ENCODE results near the gene NRXN2. TPM values are rescaled to one million over a fixed set of nuclear protein-coding genes. Genes with fewer than 3 reads are reported as not detected.

The NRXN2 gene
- total RNA-seq, 1 donor, result 1.6 TPM

DNA sequence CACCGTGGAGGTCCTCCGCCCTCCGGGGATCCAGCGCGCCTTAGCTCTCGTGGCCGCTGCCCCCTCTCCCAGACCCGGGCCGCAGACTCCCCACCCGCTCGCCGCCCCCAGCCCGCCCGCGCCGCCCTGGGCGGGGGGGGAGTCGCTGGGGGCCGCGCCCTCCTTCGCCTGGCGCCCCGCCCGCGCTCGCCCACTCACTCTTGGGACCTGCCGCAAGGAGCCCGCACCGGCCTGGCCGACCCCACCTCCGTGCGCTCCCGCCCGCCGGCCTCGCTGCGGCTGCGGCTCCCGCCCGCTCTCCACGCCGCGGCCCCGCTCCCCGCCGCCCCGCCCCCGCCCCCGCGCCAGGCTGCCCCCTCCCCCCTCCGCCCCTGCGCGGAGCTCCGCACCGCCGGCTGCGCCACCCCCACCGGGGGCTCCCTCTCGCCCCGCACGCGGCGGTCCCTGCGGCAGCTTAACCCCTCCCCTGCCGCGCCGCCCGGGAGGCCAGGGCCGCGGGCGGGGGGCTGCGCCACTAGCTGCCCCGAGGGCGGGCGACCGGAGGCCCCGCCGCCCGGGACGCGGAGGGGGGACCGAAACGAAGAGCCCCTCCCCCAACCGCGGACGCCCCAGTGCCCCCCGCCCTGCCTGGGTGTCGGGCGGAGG lies 21.7 kb upstream of the NRXN2 start:
- peak in 1 of 3 donors; percentile 40 for DNase-seq (ENCODE audit: low read depth in 2 of 3, low spot score in 2 of 3)

DNA sequence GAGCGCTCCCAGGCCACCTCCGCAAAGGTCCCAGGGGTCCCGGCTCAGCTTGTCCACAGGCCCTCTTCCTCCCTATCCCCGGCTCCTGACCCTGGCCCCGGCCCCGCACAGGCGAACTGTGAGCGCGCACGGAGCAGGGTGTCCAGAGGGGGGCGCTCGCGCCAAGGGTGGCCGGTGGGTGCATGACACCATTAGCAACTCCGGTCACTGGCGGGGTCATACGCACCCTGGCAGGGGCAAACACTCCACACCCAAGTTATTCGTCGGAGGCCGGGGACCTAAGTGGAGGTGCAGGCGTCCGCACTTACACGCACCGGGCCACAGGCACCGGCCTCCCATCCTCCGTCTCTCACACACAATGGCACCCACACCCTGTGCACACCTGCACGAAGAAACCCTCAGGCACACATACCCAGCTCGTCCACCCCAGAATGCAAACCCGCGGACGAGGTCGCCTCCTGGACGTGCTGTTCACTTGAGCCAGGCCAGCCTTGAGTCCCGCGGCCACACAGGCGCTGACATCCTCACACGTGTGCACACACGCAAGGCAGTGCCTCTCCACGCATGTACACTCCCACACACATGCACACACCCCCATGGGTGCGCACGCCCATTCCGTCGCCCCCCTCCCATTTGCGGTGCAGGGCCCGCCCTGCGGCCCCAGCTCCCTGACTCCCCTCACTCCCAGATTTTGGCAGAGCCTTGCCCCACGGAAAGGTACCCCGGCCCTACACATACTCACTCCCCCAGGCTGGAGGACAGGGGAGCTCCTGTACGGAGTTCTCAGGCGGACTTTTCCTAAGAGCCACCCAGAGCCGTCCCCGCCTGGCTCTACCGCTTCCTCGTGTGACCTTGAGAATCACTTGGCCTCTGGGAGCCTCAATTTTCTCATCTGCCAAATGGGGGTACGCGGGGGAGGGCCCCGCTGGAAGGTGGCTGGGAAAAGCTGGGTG lies 20.9 kb upstream of the NRXN2 start, which contains the start of gene RASGRP2:
TSS of gene RASGRP2 (minus strand) at position 552 of the 953 bp plus-strand sequence. CDS start 1,276 bp downstream, outside the sequence.
- DNase-seq (ENCODE audit: low read depth in 2 of 3, low spot score in 2 of 3), result peak; percentile 79 to 90 (median 85)

DNA sequence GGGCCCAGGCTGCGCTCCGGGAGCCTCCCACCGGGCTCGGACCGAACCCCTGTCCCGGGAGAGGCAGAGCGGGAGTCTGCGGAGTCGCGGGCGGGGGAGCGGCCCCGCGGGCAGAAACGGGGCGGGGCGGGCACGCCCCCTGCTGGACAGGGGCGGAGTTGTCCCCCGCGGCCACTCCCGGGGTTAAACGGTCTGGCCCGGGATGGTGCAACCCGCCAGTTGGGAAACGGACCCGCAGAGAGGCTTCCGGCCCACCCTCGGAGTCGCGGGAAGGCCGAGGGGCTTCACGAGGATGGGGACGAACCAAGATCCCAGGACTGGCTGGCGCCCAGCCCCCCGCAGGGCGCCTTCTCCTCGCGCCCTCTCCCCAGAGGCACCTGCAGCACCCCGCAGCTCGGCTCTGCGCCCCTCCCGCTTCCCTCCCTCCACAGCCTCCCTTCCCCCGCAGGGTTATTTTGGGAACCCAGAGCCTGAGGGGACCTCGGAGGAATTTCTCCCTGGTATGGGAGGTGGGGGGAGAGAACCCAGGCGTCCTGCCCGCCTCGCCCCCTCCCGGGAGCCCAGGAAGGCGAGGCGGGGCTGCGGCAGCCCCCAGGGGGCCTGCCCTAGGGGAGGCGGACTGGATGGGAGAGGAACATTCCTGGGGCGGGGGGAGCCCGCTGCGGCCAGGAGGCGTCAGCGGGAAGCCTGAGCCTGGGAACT lies 20.0 kb upstream of the NRXN2 start:
- DNase-seq (ENCODE audit: low read depth in 2 of 3, low spot score in 2 of 3), result peak; percentile 59 to 75 (median 68)

DNA sequence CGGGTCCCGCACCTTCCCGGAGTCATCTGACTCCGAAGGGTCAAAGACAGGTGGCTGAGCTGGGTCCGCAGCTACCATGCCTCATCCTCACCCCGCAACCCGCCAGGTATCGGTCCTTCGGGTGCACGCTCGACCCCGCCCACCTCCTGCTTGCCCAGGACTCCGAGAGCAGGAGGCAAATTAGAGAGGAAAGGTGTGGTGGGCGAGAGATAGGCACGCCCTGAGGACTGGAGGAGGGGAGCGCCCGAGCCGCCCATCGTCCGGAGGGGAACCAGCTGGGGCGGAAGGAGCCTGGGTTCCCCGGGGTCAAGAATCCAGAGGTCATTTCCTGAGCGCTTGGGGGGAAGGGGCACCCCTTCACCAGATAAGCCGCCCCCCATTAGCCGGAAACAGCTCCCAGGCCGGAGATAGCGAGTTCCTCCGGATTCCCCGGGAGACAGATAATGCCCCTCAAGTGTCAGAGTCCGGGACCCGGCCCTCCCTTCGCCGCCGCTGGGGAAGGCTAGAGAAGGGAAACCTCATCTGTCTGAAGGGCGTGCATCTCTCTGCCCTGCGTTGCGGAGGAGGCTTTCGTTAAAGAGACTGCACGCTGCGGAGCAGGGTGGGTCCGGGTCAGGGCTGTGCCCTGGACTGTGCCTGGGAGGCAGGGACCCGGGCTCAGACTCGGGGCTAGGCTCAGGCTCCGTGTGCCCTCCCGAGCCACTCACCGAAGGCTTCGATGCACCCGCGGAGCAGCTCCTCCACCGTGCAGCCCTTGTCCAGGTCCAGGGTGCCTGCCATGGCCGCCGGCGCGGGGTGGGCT lies 19.3 kb upstream of the NRXN2 start:
- peak in 2 of 3 donors; percentile 33 for DNase-seq (ENCODE audit: low read depth in 2 of 3, low spot score in 2 of 3)

DNA sequence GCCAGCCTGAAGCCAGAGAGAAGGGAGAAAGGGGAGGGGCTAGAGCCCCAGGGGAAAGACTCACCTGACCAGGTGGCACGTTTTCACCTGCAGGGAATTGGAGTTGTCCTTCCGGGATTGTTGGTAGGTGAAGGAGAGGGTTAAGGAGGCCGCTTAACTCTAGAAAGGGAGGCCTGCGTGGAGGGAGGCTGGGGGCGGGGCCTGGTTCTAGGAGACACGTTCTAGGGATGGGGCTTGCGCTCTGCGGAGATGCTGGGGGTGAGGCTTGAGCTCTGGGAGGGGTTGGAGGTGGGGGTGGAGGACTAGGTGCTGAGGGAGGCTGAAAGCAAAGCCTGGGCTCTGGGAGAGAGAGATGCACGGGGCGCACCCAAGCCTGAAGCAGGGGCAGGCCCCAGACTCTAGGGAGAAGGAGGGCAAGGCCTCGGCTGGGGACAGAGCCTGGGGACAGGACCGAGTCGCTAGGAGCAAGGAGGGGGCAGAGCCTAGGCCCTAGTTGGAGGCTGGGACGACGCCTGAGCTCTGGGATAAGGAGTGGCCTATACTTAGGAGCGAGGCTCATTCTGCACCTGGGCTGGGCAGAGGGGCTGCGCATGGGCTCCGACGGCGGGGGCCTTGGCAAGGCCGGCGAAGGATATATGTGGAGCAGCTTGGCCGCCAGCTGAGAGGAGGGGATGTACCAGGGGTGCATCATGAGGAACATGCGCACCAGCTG lies 18.5 kb upstream of the NRXN2 start:
- no peak for DNase-seq (ENCODE audit: low read depth in 2 of 3, low spot score in 2 of 3)

DNA sequence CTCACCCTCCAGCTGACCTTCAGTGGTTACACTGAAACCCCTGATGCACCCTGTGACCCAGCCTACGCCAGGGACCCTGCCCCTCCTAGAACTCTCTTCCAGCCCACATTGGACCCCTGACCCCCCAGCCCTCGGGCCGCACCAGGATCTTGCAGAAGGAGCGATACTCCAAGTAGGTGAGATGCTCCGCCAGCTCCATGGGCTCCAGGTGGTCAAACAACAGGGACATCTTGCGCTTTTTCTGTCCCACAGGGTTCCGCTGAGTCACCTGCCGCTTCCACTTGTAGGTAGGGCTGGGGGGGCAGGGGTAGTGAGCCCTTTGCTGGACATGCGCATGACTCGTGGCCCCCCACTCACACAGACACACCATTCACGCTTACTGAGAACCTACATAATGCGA lies 16.9 kb upstream of the NRXN2 start:
- DNase-seq (ENCODE audit: low read depth in 2 of 3, low spot score in 2 of 3), result no peak

DNA sequence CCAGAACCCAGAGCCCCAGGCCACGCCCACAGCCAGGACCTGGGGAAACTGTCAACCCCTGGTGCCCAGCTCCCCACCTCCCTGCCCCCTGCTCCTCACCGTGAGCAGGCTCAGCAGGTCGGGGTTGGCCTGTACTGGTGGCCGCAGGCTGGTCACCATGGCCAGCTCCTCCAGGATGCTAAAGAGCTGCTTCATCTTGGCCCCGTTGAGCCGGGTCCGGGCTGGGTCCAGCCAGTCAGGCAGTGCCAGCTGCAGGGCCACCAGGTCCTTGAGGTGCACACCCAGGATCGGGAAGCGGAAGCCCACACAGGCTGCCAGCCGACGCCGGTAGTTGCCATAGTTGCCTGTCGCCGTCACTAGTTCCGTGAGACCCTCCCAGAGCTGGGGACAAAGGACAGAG lies 13.7 kb upstream of the NRXN2 start:
- DNase-seq (ENCODE audit: low read depth in 2 of 3, low spot score in 2 of 3), result no peak

DNA sequence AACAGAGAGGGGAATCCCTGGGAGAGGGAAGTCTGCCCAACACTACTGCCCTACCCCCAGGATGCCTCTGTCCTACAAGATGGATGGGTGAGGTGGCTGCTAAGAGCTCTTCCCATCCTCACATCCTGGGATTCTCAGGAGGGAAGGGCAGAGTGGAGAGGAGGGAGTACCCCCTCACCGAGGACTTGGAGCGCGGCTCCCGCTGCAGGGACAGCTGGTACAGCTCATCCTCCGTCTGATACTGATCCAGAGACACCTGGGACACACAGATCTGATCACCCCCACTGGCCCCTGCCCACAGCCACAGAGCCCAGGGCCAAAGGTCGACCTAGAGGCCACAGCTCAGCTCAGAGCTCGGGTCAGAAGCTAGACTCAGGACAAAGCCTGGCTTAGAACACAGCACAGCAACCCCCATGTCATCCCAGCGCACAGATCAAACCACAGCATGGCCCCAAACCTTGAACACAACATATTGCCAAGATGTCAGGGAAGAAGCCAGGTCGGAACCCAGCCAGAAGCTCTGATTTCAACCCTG lies 12.8 kb upstream of the NRXN2 start:
- DNase-seq (ENCODE audit: low read depth in 2 of 3, low spot score in 2 of 3), result no peak

DNA sequence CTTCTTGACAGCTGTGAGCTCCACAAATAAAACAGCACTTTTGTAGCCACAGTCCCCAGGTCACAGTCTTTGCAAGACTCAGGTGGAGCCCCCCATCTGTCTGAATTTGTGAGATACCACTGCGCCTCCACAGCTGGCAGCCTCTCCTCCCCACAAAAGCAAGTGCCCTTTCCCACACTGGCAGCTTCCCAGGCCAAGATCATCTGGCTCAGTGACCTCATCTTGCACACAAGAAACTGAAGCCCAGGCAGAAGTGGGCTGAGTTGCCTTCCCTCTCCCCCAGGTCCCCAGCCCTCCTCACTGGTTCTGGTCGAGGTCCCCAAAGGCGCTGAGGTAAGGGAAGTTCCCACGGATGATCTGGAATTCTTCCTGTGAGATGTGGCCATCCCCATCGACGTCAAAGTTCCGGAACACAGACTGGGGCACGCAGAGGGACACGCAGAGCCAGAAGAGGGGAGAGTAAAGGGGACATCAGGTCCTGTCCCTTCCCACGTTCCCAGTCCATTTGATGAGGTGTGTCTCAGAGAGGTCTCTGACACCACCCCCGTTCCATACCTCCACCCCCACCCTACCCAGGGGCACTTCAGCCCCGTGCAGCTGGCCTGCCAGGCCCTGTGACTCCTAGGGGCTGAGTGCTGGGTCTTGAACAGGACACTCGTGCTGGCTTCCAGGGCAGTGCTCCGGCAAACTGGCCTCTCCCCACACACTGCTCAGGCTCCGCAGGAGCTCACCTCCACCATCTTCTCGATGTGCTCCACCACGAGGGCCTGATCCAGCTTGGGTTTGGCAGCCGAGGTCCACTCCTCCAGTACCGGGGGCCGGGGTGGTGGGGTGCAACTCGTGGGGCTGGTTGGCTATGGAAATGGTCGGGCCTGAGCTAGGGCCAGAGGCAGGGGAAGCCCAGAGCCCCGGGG lies 12.1 kb upstream of the NRXN2 start:
- DNase-seq (ENCODE audit: low read depth in 2 of 3, low spot score in 2 of 3), result no peak

DNA sequence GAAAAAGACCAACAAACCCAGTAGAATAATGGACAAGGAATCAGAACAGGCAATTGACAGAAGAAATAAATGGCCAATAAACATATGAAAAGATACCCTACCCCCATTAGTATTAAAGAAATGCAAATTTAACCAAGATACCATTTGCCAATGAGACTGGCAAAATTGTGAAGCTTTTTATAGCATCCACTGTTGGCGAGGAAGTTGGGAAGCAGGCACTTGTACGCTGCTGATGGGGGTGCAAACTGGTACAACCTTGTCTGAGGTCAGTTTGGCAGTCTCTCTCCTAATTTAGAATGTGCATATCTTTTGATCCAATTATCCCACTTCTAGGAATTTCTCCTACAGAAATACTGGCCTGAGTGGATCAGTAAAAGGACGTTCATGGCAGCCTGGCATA lies 8.6 kb upstream of the NRXN2 start:
- DNase-seq (ENCODE audit: low read depth in 2 of 3, low spot score in 2 of 3), result no peak

DNA sequence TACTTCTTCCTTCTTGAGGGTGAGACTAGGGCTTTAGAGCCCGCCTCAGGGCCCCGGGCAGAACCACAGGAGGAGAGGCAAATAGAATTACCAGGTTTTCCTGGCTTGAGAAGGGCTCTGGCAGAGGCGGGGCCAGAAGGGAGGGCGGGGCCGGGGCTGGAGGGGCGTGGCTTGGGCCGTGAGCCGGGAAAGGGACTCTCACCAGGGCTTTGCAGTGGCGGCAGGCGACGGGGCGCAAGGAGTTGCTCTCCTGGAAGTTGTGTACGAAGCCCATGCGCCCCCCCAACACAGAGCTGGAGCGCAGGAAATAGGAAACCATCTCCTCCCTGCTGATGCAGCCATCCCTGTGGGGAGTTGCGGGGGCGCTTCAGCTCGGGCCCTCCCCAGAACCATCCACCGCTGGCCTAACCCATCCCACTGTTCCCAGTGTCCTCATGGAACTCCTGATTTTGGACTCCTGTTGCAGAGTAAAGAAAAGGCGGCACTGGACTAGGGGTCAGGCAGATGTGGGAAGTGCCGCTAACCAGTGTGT lies 6.9 kb upstream of the NRXN2 start:
- DNase-seq (ENCODE audit: low read depth in 2 of 3, low spot score in 2 of 3), result no peak

DNA sequence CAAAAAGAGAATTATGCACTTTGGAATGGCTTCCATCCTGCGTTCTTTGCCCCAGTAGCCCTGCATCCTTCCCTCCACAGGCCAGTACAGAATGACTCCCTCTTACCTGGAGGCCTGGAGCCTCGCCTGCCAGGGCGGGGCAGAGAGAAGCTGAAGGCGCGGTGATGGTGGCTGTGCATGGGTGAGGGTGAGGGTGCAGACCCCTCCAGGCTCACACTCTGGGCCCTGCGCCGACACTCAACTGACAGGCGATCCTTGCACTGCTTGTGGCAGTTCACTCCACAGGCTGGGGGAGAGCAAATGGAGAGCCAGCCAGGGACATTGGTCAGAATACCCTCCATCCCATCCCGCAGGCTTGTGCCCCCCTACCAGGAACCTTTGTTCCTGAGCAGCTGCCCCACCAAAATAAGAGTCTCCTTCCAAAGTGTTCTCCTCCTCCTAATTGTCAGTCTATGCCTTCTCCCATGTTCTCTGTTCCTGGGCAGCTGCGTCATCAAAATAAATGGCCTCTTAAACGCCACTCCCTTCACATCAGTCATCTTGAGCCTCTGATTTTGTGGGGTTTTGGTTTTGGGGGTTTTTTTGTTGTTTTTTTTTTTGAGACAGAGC lies 5.9 kb upstream of the NRXN2 start:
- no peak for DNase-seq (ENCODE audit: low read depth in 2 of 3, low spot score in 2 of 3)

DNA sequence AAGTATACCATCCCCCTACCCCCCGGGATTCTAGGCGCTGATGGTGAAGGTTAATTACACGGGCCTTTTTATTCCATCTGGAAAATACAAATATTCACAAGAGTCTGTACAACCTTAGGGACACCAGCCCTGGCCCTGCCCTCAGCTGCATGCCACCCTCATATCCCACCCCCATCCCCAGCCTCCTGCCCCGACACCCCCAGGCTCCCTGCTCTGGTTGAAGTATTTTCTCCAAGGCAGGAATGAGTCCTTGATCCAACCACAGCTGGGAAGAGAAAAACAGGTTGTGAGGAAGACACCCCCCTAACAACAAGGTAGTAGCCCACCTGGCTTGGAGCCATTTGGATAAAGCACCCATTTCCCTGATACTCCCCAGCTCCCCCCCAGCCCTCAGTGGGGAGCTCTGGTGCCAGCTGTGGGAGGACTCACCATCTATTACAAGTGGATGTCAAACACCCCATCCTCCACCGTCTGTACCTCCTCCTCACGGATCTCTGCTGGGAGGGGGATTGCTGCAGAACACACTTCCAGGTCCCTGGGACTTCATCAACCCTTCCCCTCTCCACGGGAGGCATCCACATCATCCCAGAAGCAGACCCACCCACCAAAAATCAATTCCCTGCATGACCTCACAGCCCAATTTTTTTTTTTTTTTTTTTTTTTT lies 4.0 kb upstream of the NRXN2 start:
- no peak for DNase-seq (ENCODE audit: low read depth in 2 of 3, low spot score in 2 of 3)

DNA sequence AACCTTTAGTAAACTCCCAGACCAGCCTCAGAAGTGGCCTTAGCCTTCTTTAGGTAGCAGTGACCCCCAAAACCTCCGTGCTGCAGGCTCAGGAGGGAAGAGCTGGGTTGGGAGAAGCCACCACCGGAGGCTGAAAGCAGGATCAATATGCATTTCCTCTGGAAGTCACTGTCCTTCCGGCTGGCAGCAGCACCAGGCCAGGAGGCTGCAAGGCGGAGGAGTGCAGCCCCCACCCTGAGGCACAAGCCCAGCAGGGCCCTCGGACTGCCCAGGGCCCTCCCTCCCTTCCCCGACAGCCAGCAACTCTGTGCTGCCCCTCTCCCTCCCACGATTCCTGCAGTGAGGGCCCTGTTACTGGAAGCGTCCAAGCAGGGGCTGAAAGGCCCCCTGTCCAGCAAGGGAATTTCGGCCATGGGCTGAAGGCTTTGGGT lies 3.2 kb upstream of the NRXN2 start:
- DNase-seq (ENCODE audit: low read depth in 2 of 3, low spot score in 2 of 3), result no peak

DNA sequence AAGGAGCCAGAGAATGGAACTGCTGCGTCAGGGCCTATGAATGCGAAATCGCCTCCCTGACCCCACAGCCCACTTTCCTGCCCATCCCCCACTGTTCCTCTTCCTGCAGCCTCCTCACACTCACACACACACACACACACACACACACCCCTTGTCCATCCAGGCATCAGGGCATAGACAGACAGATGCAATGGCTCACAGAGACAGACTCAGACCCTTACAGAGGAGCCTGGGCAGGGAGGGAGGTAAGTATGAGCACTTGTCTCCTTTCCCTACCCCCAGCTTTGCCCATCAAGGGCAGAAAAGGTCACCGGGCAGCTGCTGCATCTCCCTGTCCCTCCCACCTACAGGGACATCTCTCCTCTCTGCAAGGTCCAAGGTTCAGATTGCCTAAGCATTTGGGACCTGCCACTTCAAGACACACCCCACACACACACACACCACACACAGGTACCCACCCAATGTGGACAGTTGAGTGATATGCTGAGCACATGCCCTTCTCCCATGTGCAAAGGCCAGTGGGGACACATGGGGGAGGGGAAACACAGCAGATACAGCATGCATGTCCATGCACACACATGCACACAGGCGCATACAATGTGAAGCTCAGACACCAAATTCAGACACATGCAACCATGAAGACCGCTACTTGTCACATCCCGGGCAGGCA lies 2.0 kb upstream of the NRXN2 start:
- DNase-seq (ENCODE audit: low read depth in 2 of 3, low spot score in 2 of 3), result no peak
